Activated naive CD4-positive, alpha-beta T cell treated with anti-CD3 and anti-CD28 coated beads for 36 hours (primary cell): ENCODE results near the gene NOL12. TPM values are rescaled to one million over a fixed set of nuclear protein-coding genes. Genes with fewer than 3 reads are reported as not detected.
"Not testable (repeated sequence)": the region's sequence is repeated elsewhere in the genome, so short reads cannot be mapped to it uniquely, and the experiment has no call there.

Experiments used
- CTCF ChIA-PET: fragments of 350-600 bp; sonication (Branson Sonifier 250); formaldehyde crosslinking; loops from one replicate; lab custom pipeline; 2021; ENCODE audit warnings: antibody characterized with exemption; lab: Charles Lee
- DNase-seq: peaks from one replicate; pipeline ENCODE4 v3.0.0-alpha.2; 2020
- H3K27ac Mint-ChIP-seq: one replicate; pipeline ENCODE4 v1.8.0; 2021; ENCODE audit warnings: mild to moderate bottlenecking, mixed read lengths
- H3K27me3 Mint-ChIP-seq: one replicate; pipeline ENCODE4 v1.8.0; 2021; ENCODE audit warnings: low read depth, mixed read lengths
- H3K36me3 Mint-ChIP-seq: one replicate; pipeline ENCODE4 v1.8.0; 2021; ENCODE audit warnings: low read depth, mixed read lengths
- H3K4me1 Mint-ChIP-seq: one replicate; pipeline ENCODE4 v1.8.0; 2021; ENCODE audit warnings: low read depth, mixed read lengths
- H3K4me3 Mint-ChIP-seq: one replicate; pipeline ENCODE4 v1.8.0; 2021; ENCODE audit warnings: mild to moderate bottlenecking, moderate library complexity, mixed read lengths
- H3K9me3 Mint-ChIP-seq: one replicate; pipeline ENCODE4 v1.8.0; 2021; ENCODE audit warnings: mixed read lengths
- intact Hi-C: fragments of 100-400 bp; cut with micrococcal nuclease; formaldehyde crosslinking; loops from one replicate; pipeline ENCODE4 v1.15.1; 2023
- total RNA-seq, 2 experiments: library from RNA; stranded (reverse); gene quantifications; one replicate each; pipeline ENCODE4 v1.2.3, GENCODE V29; 2021

Gene NOL12
- total RNA-seq, 2 experiments from 2014 or later, result 26.7 to 30.4 TPM

GRCh38 chr22:37647928-37648327 lies 38.2 kb upstream of the NOL12 start:
- no peak overlapping the region for H3K27ac Mint-ChIP-seq
- H3K4me1 Mint-ChIP-seq, result peaks cover 12% of the 10 kb centered on the region
- intact Hi-C loops, result no loop called here
- no peaks in the 10 kb centered on the region for H3K9me3 Mint-ChIP-seq
- H3K27me3 Mint-ChIP-seq, result no peaks in the 10 kb centered on the region
- CTCF ChIA-PET, result no interaction called here
- no peak overlapping the region for H3K4me3 Mint-ChIP-seq
- H3K36me3 Mint-ChIP-seq, result peaks cover 24% of the 10 kb centered on the region
- no peak for DNase-seq

- Mint-ChIP-seq H3K9me3 (no peaks in the 10 kb centered on the region), H3K4me1 (no peaks in the 10 kb centered on the region), H3K36me3 (peaks cover 20% of the 10 kb centered on the region), H3K27me3 (no peaks in the 10 kb centered on the region), H3K4me3 (no peak overlapping the region), H3K27ac (no peak overlapping the region)
- no peak for DNase-seq
- intact Hi-C loops, result no loop called here
- CTCF ChIA-PET, result interaction anchor here (0.6 to 2.6 kb wide), 2 partner anchors 9 to 198 kb away, joined by 3 to 13 read pairs; no protein-coding TSS in a partner anchor
Observed at GRCh38 chr22:37650463-37651136, 35.5 kb upstream of the NOL12 start.

- peak overlapping the region; percentile 30 for H3K27ac Mint-ChIP-seq
Observed at GRCh38 chr22:37654563-37655251, 31.4 kb upstream of the NOL12 start.

GRCh38 chr22:37655252-37655563 lies 30.9 kb upstream of the NOL12 start:
- H3K27me3 Mint-ChIP-seq, result no peaks in the 10 kb centered on the region
- H3K4me1 Mint-ChIP-seq, result peaks cover 21% of the 10 kb centered on the region
- CTCF ChIA-PET, result interaction anchor here (11.2 kb wide), 1 partner anchor 12 kb away, joined by 101 read pairs; no protein-coding TSS in a partner anchor
- intact Hi-C loops, result no loop called here
- no peak overlapping the region for H3K27ac Mint-ChIP-seq
- no peaks in the 10 kb centered on the region for H3K9me3 Mint-ChIP-seq
- DNase-seq, result no peak
- no peak overlapping the region for H3K4me3 Mint-ChIP-seq
- peaks cover 15% of the 10 kb centered on the region for H3K36me3 Mint-ChIP-seq

More at GRCh38 chr22:37654563-37655251, 31.4 kb upstream of the NOL12 start:
- no peak for DNase-seq
- Mint-ChIP-seq H3K4me3 (no peak overlapping the region), H3K36me3 (peaks cover 17% of the 10 kb centered on the region), H3K27me3 (no peaks in the 10 kb centered on the region), H3K9me3 (no peaks in the 10 kb centered on the region), H3K4me1 (peaks cover 16% of the 10 kb centered on the region)
- CTCF ChIA-PET, result interaction anchor here (11.2 kb wide), 1 partner anchor 12 kb away, joined by 101 read pairs; no protein-coding TSS in a partner anchor
- intact Hi-C loops, result no loop called here

GRCh38 chr22:37656583-37656982 lies 29.6 kb upstream of the NOL12 start:
- Mint-ChIP-seq H3K27ac (peak overlapping the region; percentile 72), H3K4me1 (peaks cover 34% of the 10 kb centered on the region)
- DNase-seq, H3K36me3 Mint-ChIP-seq, intact Hi-C loops, H3K27me3 Mint-ChIP-seq, H3K4me3 Mint-ChIP-seq, H3K9me3 Mint-ChIP-seq: not testable (repeated sequence)
- CTCF ChIA-PET, result interaction anchor here (0.6 to 11.2 kb wide), 3 partner anchors 13 to 114 kb away, joined by 3 to 101 read pairs (median 4); no protein-coding TSS in a partner anchor

- H3K4me1 Mint-ChIP-seq, result peaks cover 39% of the 10 kb centered on the region
- H3K27me3 Mint-ChIP-seq, result no peaks in the 10 kb centered on the region
- CTCF ChIA-PET, result interaction anchor here (0.7 to 11.2 kb wide), 10 partner anchors 13 to 38 kb away, joined by 3 to 101 read pairs (median 4); no protein-coding TSS in a partner anchor
- DNase-seq, result no peak
- peaks cover 9% of the 10 kb centered on the region for H3K36me3 Mint-ChIP-seq
- H3K4me3 Mint-ChIP-seq, result peak overlapping the region; percentile 92
- H3K9me3 Mint-ChIP-seq, result no peaks in the 10 kb centered on the region
- intact Hi-C loops, result loop anchor here (1.0 kb wide), 4 partner anchors 14 to 187 kb away; partner anchors contain the start of genes ANKRD54 and GGA1
- peak overlapping the region; percentile 83 for H3K27ac Mint-ChIP-seq
Observed at GRCh38 chr22:37657590-37658132, 28.5 kb upstream of the NOL12 start.

- Mint-ChIP-seq H3K27ac (peak within 1 kb of the TSS; percentile 83), H3K4me1 (peaks cover 39% of the 10 kb centered on the region), H3K27me3 (no peaks in the 10 kb centered on the region), H3K9me3 (no peaks in the 10 kb centered on the region), H3K36me3 (peaks cover 2% of the 10 kb centered on the region), H3K4me3 (peak within 1 kb of the TSS; percentile 92)
- DNase-seq, result peak; percentile 98
- CTCF ChIA-PET, result interaction anchor here (0.7 to 11.2 kb wide), 12 partner anchors 13 to 62 kb away, joined by 3 to 101 read pairs (median 5); partner anchors contain the start of gene LGALS1
- intact Hi-C loops, result loop anchor here (1.0 kb wide), 4 partner anchors 15 to 186 kb away; partner anchors contain the start of genes ANKRD54 and GGA1
Observed at GRCh38 chr22:37658133-37659065, 27.7 kb upstream of the NOL12 start, which contains the start of gene PDXP. Gene PDXP, plus strand, starts transcription at chr22:37658723. Its CDS starts 60 bp downstream, at chr22:37658783.

GRCh38 chr22:37659066-37659896 lies 26.9 kb upstream of the NOL12 start:
- no peaks in the 10 kb centered on the region for H3K9me3 Mint-ChIP-seq
- H3K4me3 Mint-ChIP-seq, result peak overlapping the region; percentile 84
- H3K4me1 Mint-ChIP-seq, result peaks cover 39% of the 10 kb centered on the region
- no peaks in the 10 kb centered on the region for H3K27me3 Mint-ChIP-seq
- CTCF ChIA-PET, result interaction anchor here (0.6 to 11.2 kb wide), 12 partner anchors 12 to 63 kb away, joined by 3 to 101 read pairs (median 4); partner anchors contain the start of genes LGALS1 and SH3BP1
- H3K36me3 Mint-ChIP-seq, result peaks cover 1% of the 10 kb centered on the region
- no peak for DNase-seq
- peak overlapping the region; percentile 13 for H3K27ac Mint-ChIP-seq
- intact Hi-C loops, result no loop called here

GRCh38 chr22:37659897-37660708 lies 26.0 kb upstream of the NOL12 start:
- Mint-ChIP-seq H3K4me3 (peak overlapping the region; percentile 84), H3K4me1 (peaks cover 39% of the 10 kb centered on the region), H3K27ac (peak overlapping the region; percentile 13), H3K36me3 (peaks cover 1% of the 10 kb centered on the region), H3K9me3 (no peaks in the 10 kb centered on the region), H3K27me3 (no peaks in the 10 kb centered on the region)
- DNase-seq, result no peak
- intact Hi-C loops, result no loop called here
- CTCF ChIA-PET, result interaction anchor here (0.5 to 11.2 kb wide), 7 partner anchors 11 to 85 kb away, joined by 3 to 101 read pairs (median 3); partner anchors contain the start of gene SH3BP1

- Mint-ChIP-seq H3K4me1 (peaks cover 39% of the 10 kb centered on the region), H3K36me3 (peaks cover 4% of the 10 kb centered on the region), H3K4me3 (peak overlapping the region; percentile 84), H3K9me3 (no peaks in the 10 kb centered on the region), H3K27ac (no peak overlapping the region), H3K27me3 (no peaks in the 10 kb centered on the region)
- CTCF ChIA-PET, result interaction anchor here (0.5 to 11.2 kb wide), 4 partner anchors 18 to 86 kb away, joined by 3 to 101 read pairs (median 20); no protein-coding TSS in a partner anchor
- intact Hi-C loops, result loop anchor here (1.0 kb wide), 1 partner anchor 21 kb away; no protein-coding TSS in a partner anchor
- DNase-seq, result no peak
Observed at GRCh38 chr22:37660709-37661045, 25.5 kb upstream of the NOL12 start.
